Measurements from ENCODE around the gene MMP24OS.
"Not testable (repeated sequence)": the region's sequence is repeated elsewhere in the genome, so short reads cannot be mapped to it uniquely, and the experiment has no call there.

DNA sequence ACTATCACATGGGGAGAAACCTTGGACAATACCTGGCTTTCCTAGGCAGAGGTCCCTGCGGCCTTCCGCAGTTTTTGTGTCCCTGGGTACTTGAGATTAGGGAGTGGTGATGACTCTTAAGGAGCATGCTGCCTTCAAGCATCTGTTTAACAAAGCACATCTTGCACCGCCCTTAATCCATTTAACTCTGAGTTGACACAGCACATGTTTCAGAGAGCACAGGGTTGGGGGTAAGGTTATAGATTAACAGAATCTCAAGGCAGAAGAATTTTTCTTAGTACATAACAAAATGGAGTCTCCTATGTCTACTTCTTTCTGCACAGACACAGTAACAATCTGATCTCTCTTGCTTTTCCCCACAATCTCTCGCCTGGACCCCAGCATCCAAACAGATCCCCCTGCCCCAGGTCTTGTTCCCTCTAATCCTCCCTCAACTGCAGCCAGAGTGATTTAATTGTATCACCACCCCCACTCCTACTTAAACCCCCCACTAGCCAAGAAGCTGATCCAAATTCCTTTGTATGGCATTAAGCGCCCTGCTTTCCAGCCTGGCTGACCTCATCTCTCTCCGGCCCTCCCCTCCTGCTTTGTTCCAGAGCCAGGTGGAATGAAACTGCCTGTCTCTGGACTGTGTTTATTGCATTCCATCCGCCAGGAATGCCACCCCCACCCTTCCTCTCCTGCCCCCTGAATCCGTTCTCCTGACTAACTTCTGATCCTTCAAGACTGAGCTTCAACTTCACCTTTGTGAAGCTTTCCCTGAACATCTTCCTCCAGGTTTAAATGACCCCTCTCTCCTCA, 15.0 kb downstream of the MMP24OS start:
- not testable (repeated sequence) for TF ChIP-seq POLR2A (IDR thresholded peaks at IDR 0.05; ENCODE audit: low read length); GATA1 (IDR thresholded peaks at IDR 0.05; ENCODE audit: low read depth, low read length)
